ENCODE measurements around the gene POLR1C.
"Not testable (repeated sequence)": the region's sequence is repeated elsewhere in the genome, so short reads cannot be mapped to it uniquely, and the experiment has no call there.

The POLR1C gene

GRCh38 chr6:43493833-43494232, 23.1 kb upstream of the POLR1C start:
- DNase-seq = no peak

DNA sequence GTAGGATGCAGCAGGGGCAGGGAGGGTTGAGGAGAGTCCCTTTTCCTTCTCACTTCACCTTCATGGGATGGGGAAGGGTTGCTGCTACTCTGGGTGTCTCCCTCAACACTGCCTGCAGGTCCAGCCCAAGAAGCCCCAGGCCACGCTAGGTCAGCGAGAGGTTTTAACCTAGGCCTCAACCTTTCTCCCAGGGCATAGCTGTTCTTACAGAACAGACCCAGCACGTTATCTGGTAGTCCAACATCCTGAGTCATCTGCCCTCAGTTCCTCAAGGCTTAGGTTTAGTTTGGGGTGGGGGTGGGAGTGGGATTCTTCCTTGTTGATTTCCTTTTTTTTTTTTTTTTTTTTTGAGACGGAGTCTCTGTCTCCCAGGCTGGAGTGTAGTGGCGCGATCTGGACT, 22.6 kb upstream of the POLR1C start:
- DNase-seq = no peak

- DNase-seq = no peak
Measured at GRCh38 chr6:43494766-43495165, 22.1 kb upstream of the POLR1C start.

DNA sequence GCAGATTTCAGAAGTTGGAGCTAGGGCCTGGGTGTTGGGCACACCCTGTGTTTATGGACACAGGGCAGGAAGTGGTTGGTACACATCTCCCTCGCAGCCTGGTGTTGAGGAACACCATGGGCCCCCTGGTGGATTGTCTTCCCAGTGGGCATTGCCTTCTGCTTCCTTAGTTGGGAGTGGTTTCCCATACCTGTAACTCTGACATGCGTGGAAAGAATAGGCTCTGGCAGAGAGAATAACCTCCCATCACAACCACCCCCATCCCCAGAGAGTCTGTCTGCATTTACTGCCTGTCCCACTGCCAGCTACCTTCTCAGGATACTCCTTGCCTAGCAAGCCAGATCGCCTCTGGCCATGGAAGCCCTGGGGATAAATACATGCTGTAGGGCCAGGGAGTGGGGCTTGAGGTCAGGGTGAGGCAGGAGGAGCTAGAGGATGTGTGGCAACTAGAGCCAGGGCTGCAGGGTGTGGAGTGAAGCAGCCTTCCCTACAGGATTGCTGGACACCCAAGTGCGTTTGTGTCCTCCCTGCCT, 21.4 kb upstream of the POLR1C start:
- DNase-seq = no peak

DNA sequence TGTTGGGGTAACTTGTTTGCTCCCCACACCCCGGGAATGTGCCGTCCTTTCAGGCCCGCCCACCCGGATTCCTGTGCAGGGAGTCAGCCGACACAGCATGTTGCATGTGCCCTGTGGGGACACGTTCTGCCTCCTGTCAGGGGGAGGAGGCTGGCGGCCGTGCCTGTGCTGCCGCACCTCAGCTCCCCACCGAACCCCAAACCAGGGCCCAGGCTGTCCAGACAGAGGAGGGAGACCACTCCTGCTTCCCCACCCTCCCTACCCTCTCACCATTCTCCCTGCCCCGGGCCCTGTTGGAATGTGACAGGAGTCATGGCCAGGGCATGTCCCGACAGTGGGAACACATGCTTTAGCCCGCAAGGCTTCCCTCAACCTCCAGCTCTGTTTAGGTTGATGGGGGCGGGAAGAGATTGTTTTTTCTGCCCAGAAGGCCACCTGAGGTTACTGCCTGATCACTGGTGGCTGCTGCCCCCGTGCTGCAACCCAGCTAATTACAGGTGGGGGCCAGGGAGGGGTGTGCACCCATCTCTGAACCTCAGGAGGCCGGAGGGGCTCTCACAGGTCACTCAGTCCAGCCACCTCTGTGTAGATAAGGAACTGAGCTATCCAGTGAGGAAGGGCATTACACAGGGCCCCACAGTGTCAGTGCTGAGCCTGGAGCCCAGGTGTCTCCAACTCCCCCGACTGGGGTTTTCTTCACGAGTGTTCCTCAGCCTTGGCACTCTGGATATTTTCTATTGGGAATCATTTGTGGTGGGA, 20.3 kb upstream of the POLR1C start:
- no peak for DNase-seq

GRCh38 chr6:43497129-43497396, 19.8 kb upstream of the POLR1C start:
- DNase-seq = no peak

- no peak for DNase-seq
Measured at GRCh38 chr6:43497689-43498088, 19.2 kb upstream of the POLR1C start.

DNA sequence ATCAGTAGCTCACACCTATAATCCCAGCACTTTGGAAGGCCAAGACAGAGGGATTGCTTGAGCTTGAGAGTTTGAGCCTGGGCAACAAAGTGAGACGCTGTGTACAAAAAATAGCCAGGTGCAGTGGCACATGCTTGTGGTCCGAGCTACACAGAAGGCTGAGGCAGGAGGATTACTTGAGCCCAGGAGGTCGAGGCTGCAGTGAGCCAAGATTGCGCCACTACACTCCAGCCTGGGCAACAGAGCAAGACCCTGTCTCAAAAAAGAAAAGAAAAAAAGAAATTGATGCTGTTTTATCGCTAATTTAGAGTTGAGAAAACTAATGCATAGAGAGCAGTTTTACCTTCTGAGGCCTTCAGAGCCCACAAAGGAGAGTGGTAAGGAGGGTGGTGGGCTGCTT, 18.6 kb upstream of the POLR1C start:
- not testable (repeated sequence) for DNase-seq

DNA sequence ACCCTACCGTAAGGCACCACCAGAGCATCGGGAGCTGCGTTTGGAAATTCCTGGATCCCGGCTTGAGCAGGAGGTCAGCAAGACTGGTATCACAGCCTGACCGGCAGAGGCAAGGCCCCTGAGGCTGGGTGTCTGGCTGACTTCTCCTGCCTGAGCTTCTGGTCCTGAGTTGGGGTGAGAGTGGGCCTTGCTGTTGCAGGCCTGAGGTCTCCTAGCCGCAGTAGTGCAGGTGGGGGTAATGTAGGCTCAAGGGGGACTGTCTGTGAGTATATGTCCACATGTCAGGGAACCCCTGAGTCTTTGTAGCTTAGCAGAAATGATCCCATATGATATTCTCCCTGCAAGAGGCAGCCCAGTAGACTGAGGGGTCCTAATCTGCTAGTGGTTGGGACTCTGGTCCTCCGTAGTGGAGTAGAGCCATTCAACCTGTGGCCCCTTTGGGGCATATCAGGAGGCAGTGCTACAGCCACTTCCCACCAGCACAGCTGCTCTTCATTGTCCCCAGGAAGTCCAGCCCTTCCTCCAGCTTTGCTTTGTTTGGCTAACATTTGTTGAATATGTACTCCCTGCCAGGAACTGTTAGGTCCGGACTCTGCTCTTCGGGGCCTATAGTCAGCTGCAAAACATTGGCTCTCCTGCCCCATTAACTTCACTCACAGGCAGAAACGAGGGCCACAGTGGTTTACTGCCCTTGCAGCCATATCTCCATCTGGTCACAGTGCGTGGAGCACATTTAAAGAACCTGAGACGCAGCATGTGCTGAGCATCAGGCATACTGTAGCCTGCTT, 17.7 kb upstream of the POLR1C start:
- no peak for DNase-seq

- no peak for DNase-seq
Measured at GRCh38 chr6:43500921-43501320, 16.0 kb upstream of the POLR1C start.

- no peak for DNase-seq
Measured at GRCh38 chr6:43502666-43503065, 14.2 kb upstream of the POLR1C start.

DNA sequence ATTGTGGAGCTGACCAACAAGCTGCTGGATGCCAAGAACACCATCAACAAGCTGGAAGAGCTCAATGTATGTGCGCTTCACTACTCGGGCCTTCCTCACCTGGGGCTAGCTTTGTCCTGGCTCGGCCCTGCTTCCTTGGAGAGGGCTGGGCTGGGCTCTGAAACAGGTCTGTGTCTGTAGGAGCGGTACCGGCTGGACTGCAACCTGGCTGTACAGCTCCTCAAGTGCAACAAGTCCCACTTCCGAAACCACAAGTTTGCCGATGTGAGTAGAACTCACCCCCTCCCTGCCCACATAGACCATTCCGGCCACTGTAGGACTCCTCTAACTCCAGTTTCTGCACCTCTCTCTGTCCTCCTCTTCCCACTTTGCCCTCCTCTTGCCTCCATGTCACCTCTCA, 13.4 kb upstream of the POLR1C start:
- DNase-seq = no peak

GRCh38 chr6:43504756-43505593, 11.9 kb upstream of the POLR1C start:
- DNase-seq = no peak

- DNase-seq = no peak
Measured at GRCh38 chr6:43505718-43506117, 11.2 kb upstream of the POLR1C start.

DNA sequence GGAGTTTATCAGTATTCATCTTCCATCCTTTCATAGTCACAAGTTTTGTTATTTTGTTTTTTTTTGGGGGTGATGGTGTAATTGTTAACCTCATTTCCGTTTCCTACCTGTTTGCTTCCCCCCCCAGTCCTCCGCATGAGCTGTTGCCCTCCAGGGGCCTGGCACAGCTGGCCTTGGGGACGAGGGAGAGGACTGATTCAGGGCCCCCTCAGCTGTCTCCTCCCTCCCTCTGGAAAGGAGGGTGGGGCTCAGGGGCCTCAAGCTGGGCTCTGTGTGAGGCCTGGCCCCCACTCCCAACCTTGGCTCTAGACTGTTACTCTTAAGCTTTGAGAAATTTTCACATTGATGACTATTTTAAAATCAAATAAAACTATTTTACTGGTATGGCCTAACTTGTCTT, 10.7 kb upstream of the POLR1C start:
- DNase-seq = no peak

GRCh38 chr6:43506667-43507471, 10.0 kb upstream of the POLR1C start:
- peak; percentile 30 for DNase-seq

- no peak for DNase-seq
Measured at GRCh38 chr6:43508481-43509141, 8.3 kb upstream of the POLR1C start.

DNA sequence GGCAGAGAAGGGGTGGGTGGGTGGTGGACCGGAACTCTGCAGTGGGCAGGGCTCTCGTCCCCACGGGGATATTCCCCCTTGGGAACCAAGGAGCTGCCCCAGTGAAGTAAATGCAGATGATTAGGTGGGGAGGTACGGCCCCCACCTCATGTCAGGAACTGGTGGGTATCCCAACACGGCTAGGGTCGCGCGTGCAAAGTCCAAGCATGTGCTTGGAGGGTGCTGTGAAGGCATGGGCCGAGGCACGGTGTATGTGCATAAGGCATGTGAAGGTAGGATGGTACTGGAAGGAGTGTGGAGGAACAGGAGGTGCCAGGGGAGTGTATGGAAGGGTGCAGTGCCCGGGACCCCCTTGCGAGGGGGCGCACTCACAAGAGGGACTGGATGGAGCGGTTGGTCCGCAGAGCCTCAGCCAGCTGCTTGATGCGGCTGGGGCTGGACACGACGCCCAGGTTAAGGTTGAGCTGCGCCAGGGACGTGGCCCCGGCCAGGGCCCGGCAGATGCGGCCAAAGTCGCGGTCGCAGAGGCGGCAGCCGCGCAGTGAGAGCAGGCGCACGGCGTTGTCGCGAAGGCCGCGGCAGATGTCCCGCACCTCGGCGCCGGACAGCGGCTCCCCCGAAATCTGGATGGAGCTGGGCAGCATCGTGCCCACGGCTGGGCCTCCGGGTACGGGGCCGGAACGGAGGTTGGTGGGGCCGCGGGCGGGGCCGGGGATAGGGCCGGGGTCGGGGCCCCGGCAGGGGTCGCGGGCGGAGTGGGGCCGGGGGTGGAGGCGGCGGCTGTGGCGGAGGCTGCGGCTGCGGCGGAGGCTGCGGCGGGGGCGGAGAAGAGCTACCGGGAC, 7.5 kb upstream of the POLR1C start:
- no peak for DNase-seq

GRCh38 chr6:43509984-43510826, 6.7 kb upstream of the POLR1C start, which contains the start of gene LRRC73:
LRRC73 (minus strand) TSS chr6:43510346; CDS start chr6:43509785, 561 bp downstream.
- no peak for DNase-seq

GRCh38 chr6:43510827-43511163, 6.1 kb upstream of the POLR1C start:
- DNase-seq = no peak
